Chondrocyte (in vitro differentiated cells): Measurements from ENCODE around the gene ABHD16A. TPM values are rescaled to one million over a fixed set of nuclear protein-coding genes. Genes with fewer than 3 reads are reported as not detected.
"Not testable (repeated sequence)": the region's sequence is repeated elsewhere in the genome, so short reads cannot be mapped to it uniquely, and the experiment has no call there.

Source experiments
- DNase-seq: peaks from one replicate; pipeline ENCODE4 v3.0.0; 2021; ENCODE audit warnings: mixed read lengths, low spot score
- H3K27ac Mint-ChIP-seq: one replicate; pipeline ENCODE4 v1.8.0; 2021; ENCODE audit warnings: mild to moderate bottlenecking, moderate library complexity, mixed read lengths; ENCODE audit not compliant: unreplicated experiment
- H3K27me3 Mint-ChIP-seq: 2 replicates; pipeline ENCODE4 v1.8.0; 2021; ENCODE audit warnings: low read depth, mixed read lengths
- H3K36me3 Mint-ChIP-seq: 2 replicates; pipeline ENCODE4 v1.8.0; 2021; ENCODE audit warnings: low read depth, mixed read lengths
- H3K4me1 Mint-ChIP-seq: 2 replicates; pipeline ENCODE4 v1.8.0; 2021; ENCODE audit warnings: low read depth, mild to moderate bottlenecking, mixed read lengths
- H3K4me3 Mint-ChIP-seq: one replicate; pipeline ENCODE4 v1.8.0; 2021; ENCODE audit warnings: mild to moderate bottlenecking, moderate library complexity, mixed read lengths; ENCODE audit not compliant: unreplicated experiment
- H3K9me3 Mint-ChIP-seq: 2 replicates; pipeline ENCODE4 v1.8.0; 2021; ENCODE audit warnings: low read depth, mixed read lengths
- CTCF ChIP-seq: fragments of 200-600 bp; sonication (generic); IDR thresholded peaks from 2 replicates; pipeline ENCODE4 v1.5.0; 2021; ENCODE audit warnings: antibody characterized with exemption, mild to moderate bottlenecking, moderate library complexity
- total RNA-seq: library from RNA; stranded (reverse); gene quantifications from 3 replicates; pipeline ENCODE4 v1.2.1, GENCODE V29; 2021

Gene ABHD16A
- total RNA-seq, 1 donor from 2014 or later = 27.8 TPM

GRCh38 chr6:31711233-31711632, 8.1 kb upstream of the ABHD16A start:
- H3K4me1 Mint-ChIP-seq = no peaks in the 10 kb centered on the region
- peaks cover 2% of the 10 kb centered on the region for H3K27me3 Mint-ChIP-seq
- DNase-seq = no peak
- no peak overlapping the region for H3K4me3 Mint-ChIP-seq
- H3K9me3 Mint-ChIP-seq = no peaks in the 10 kb centered on the region
- no peak for TF ChIP-seq CTCF
- no peaks in the 10 kb centered on the region for H3K36me3 Mint-ChIP-seq
- no peak overlapping the region for H3K27ac Mint-ChIP-seq

- no peak for DNase-seq
- peaks cover 2% of the 10 kb centered on the region for H3K27me3 Mint-ChIP-seq
- H3K36me3 Mint-ChIP-seq = no peaks in the 10 kb centered on the region
- TF ChIP-seq CTCF = no peak
- H3K4me3 Mint-ChIP-seq = no peak overlapping the region
- no peak overlapping the region for H3K27ac Mint-ChIP-seq
- H3K9me3 Mint-ChIP-seq = no peaks in the 10 kb centered on the region
- no peaks in the 10 kb centered on the region for H3K4me1 Mint-ChIP-seq
These were observed 7.5 kb upstream of the ABHD16A start for GRCh38 chr6:31710523-31711219.

GRCh38 chr6:31709157-31709556, 6.0 kb upstream of the ABHD16A start:
- DNase-seq, H3K4me1 Mint-ChIP-seq, H3K27me3 Mint-ChIP-seq, H3K4me3 Mint-ChIP-seq, H3K9me3 Mint-ChIP-seq, H3K27ac Mint-ChIP-seq, H3K36me3 Mint-ChIP-seq: not testable (repeated sequence)

GRCh38 chr6:31708224-31708623, 5.1 kb upstream of the ABHD16A start:
- no peak for DNase-seq
- no peak for TF ChIP-seq CTCF
- Mint-ChIP-seq H3K9me3 (no peaks in the 10 kb centered on the region), H3K27ac (no peak overlapping the region), H3K4me1 (peaks cover 6% of the 10 kb centered on the region), H3K36me3 (no peaks in the 10 kb centered on the region), H3K4me3 (no peak overlapping the region), H3K27me3 (peaks cover 2% of the 10 kb centered on the region)

GRCh38 chr6:31707701-31708100, 4.6 kb upstream of the ABHD16A start:
- no peak for TF ChIP-seq CTCF
- H3K27ac Mint-ChIP-seq = no peak overlapping the region
- H3K36me3 Mint-ChIP-seq = no peaks in the 10 kb centered on the region
- DNase-seq = no peak
- peaks cover 2% of the 10 kb centered on the region for H3K27me3 Mint-ChIP-seq
- H3K4me3 Mint-ChIP-seq = no peak overlapping the region
- H3K9me3 Mint-ChIP-seq = no peaks in the 10 kb centered on the region
- H3K4me1 Mint-ChIP-seq = peaks cover 7% of the 10 kb centered on the region

- no peaks in the 10 kb centered on the region for H3K9me3 Mint-ChIP-seq
- no peak for DNase-seq
- no peak within 1 kb of the TSS for H3K4me3 Mint-ChIP-seq
- TF ChIP-seq CTCF = no peak
- H3K27me3 Mint-ChIP-seq = no peaks in the 10 kb centered on the region
- H3K36me3 Mint-ChIP-seq = no peaks in the 10 kb centered on the region
- H3K4me1 Mint-ChIP-seq = peaks cover 15% of the 10 kb centered on the region
- no peak within 1 kb of the TSS for H3K27ac Mint-ChIP-seq
These were observed 3.5 kb upstream of the ABHD16A start, which contains the start of gene LY6G6F for GRCh38 chr6:31706599-31706998. LY6G6F (plus strand) TSS chr6:31706866; CDS start chr6:31706907, 41 bp downstream.
